ENCODE measurements around the gene CHMP4B.

DNA sequence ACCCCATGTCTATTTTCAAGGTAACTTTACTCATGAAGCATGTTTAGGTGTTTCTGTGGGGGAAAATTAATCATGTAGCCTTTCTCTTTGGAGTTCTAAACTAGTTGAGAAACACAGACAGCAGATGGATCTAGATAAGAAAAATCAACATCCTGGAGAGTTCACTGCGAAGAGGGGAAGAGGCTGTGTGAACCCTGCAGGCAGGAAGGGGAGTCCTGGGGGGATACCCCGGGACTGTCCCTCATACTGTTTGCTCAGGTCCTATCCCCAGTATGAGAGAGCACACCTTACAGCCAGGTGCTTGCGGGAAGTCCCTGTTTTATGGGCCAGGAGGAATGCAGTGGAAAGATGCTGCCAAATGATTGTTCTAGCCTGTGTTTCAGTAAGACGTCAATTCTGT is 32.7 kb downstream of the CHMP4B start:
- TF ChIP-seq, protein P1, sequence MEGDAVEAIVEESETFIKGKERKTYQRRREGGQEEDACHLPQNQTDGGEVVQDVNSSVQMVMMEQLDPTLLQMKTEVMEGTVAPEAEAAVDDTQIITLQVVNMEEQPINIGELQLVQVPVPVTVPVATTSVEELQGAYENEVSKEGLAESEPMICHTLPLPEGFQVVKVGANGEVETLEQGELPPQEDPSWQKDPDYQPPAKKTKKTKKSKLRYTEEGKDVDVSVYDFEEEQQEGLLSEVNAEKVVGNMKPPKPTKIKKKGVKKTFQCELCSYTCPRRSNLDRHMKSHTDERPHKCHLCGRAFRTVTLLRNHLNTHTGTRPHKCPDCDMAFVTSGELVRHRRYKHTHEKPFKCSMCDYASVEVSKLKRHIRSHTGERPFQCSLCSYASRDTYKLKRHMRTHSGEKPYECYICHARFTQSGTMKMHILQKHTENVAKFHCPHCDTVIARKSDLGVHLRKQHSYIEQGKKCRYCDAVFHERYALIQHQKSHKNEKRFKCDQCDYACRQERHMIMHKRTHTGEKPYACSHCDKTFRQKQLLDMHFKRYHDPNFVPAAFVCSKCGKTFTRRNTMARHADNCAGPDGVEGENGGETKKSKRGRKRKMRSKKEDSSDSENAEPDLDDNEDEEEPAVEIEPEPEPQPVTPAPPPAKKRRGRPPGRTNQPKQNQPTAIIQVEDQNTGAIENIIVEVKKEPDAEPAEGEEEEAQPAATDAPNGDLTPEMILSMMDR (IDR thresholded peaks at IDR 0.05): no peak
- TF ChIP-seq POLR2A (IDR thresholded peaks at IDR 0.05): no peak
